Inflammatory macrophage treated with lipopolysaccharide for 4 hours (primary cell): ENCODE measurements around the gene PRPF38A.

Experiments used
- DNase-seq: peaks from one replicate; pipeline ENCODE4 v3.0.0-alpha.2; 2020

Gene PRPF38A

GRCh38 chr1:52402860-52403240 is 1.6 kb upstream of the PRPF38A start:
- DNase-seq = no peak

DNA sequence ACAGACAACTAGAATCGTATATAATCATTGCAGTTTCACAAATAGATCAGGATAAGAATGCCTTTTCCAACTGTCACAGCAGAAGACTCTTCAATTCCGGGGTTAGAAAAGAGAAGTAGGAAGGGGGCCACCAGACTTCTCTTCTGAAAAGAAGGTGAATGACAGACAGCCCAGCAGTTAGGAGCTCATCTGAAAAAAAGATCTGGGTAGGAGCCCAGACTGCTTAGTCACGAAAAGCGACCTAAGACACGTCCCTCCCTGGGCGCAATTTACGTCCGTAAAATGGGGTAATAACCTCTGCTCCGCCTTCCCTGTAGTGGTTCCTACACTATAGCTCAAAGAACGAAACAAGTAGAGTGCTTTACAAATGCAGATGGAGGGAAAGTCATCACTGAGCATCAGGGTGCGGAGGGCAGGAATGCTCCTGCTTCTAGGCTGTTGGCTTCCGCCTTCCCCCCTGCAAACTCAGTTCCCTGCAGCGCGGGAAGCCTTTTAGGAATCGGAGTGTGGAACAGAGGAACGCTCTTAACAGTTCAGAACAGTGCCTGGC is 761 bp upstream of the PRPF38A start:
- DNase-seq = peak; percentile 87

DNA sequence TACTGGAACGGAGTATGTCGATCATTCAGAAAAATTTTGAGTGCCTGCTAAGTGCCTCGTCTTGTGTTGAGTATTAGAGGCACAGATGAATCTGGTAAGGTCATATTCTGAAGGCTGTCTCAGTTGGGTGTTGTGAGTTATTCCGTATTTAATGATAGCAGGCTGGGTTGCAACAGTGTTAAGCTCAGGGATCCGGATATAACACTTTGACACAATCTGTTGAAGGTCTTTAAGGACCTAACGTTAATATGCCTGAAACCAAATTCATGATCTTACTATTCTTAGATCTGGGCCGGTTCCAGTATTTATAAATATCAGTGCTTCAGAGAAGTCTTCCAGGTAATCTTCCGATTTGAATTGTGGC is 555 bp downstream of the PRPF38A start:
- no peak for DNase-seq

DNA sequence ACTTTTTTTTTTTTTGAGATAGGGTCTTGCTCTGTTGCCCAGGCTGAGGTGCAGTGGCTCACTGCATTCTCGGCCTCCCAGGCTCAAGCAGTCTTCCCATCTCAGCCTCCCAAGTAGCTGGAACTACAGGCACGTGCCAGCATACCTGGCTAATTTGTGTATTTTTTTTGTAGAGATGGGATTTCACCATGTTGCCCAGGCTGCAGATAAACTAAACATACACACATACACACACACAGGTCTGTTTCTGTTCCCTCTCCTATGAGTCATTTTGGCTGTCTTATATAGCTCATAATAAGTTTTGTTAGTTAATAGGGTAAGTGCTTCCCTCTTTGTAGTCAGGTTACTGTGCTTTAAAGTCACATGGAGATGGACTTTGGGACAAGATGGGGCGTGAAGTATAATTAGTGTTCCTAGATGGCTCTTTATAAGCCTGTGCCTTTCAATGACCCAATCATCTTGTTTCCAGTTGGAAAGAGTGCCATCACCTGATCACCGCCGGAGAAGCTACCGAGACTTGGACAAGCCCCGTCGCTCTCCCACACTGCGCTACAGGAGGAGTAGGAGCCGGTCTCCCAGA is 9.1 kb downstream of the PRPF38A start:
- DNase-seq = no peak

- no peak for DNase-seq
Measured at GRCh38 chr1:52414942-52415341, 10.5 kb downstream of the PRPF38A start.

GRCh38 chr1:52416811-52417210 is 12.4 kb downstream of the PRPF38A start:
- no peak for DNase-seq

DNA sequence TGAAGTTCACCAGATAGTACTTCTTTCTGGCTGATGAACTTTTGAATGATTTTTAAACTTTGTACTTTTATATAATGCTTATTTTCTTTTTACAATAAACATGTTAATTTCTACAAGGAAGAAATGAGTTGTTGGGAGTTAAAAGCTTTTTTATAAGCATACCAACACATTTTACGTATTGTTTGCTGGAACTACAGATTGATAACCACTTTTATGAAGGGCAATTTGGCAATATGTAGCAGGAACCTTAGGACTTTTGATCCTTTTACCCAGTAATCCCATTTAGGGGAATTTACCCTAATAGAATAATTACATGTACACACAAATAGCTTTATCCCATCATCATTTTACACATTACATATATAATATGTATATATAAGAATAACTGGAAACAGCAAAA is 16.3 kb downstream of the PRPF38A start:
- DNase-seq = no peak

DNA sequence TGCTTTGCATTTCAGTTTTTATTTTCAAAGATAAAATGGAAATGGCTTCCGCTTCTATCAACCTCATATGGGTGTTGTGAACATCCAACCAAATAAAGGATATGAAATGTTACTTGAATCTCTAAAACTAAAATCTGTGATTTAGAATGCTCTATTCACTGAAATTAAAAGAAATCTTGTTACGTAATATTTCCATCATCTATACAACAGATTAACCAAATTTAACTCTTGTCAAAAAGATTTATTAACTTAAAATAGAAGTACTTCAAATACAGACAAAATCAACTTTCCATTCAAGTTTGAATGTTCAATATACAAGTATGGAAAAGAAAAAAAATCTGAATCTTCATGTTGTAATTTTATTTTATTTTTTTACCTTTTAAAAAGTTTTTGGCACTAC is 18.7 kb downstream of the PRPF38A start:
- DNase-seq = no peak

DNA sequence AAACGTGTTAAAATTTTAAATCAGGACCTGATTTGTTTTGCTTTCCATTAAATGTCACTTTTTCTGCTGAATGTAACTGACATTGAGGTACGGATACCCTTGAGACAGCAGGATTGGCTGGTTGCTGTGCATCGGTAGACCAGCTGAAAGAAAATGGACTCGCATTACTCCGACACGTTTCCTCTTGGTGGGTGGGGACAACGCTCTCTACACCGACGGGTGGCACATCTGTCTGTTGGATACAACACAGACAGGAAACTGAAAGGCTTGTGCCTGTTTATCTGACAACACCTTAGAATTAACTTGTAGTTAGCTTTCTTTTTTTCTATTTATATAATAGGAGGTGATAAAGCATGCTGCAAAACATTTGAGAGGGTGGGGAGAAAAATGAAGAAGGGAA is 19.4 kb downstream of the PRPF38A start:
- no peak for DNase-seq

DNA sequence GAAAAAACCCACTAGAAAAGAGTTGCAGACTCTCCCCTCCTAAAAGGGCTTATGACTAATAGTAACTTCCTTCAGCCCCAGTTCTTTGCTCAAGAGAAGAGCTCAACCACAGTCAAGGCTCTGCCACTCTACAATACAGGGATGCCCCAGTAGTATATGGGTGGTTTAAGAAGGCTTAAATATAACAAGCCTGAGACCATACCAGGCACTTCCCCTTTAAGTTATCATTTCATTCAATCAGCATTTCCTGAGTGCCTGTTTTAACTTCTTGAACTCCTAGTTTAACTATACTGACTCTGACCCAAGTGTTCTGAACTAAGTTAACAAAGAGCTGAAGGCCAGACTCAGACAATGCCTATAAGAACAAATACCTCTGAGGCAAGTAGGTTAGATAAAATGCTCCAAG is 19.8 kb downstream of the PRPF38A start:
- DNase-seq = peak; percentile 15

- no peak for DNase-seq
Measured at GRCh38 chr1:52424813-52425212, 20.4 kb downstream of the PRPF38A start.

DNA sequence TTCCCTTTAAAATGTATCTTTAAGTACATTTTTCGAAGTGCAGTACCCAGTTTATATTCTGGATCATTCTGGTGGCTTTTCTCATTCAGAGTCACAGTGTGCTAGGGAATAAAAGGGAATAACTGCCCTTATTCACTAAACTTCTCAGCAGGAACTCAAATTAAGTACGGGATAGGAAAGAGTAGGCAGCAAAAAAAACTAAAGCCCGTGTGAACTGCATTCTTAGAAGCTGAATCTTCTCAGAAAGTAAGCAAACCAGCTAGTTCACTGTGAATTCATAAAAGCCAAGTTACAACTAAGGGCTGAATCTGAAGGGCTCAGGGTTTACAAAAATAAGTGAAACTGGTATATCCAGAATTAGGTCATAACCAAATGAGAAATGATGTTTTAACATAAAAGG is 22.0 kb downstream of the PRPF38A start:
- no peak for DNase-seq

- DNase-seq = no peak
Measured at GRCh38 chr1:52427152-52427551, 22.8 kb downstream of the PRPF38A start.

- no peak for DNase-seq
Measured at GRCh38 chr1:52432807-52433206, 28.4 kb downstream of the PRPF38A start.

GRCh38 chr1:52435211-52435610 is 30.8 kb downstream of the PRPF38A start:
- DNase-seq = no peak

DNA sequence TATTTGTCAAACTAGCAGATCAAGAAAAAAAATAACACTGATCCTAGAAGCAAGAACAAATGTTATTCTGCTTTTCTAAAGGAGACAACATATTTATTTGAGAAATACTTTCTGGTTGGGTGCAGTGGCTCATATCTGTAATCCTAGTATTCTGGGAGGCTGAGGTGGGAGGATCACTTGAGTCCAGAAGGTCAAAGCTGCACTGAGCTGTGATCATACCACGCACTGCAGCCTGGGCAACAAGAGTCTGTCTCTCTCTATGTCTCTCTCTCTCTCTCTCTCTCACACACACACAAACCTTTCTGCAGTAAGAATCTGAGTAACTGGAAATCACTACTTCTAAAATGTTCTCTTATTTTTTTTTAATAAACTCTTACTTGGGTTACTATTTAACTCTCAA is 31.2 kb downstream of the PRPF38A start:
- no peak for DNase-seq

DNA sequence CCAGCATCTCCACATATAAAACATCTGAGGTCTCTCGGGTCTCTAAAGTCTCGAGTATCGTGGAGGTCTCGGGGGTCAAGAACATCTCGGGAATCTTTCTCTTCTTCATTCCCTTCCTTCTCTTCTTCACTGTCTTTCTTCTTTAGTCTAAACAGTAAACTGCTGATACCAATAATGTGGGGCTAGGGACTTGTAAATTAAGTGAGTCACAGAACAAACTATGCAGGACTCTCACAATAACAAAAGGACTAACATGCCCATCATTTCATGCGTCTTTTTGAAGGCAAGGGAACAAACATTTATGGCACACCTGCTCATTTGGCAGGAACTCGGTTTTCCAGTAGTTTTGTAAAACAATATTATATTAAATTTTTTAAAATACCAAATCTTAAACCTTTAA is 32.4 kb downstream of the PRPF38A start:
- DNase-seq = no peak

GRCh38 chr1:52439976-52440375 is 35.6 kb downstream of the PRPF38A start:
- peak; percentile 8 for DNase-seq

DNA sequence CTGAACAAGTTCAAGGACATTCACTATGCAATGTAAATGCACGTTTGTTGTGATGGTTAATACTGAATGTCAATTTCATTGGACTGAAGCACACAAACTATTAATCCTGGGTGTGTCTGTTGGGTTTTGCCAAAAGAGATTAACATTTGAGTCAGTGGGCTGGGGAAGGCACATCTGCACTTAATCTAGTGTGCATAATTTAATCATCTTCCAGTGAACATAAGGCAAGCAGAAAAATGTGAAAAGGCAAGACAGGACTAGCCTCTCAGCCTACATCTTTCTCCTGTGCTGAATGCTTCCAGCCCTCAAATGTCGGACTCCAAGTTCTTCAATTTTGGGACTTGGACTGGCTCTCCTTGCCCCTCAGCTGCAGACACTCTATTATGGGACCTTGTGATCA is 40.1 kb downstream of the PRPF38A start:
- DNase-seq = no peak

DNA sequence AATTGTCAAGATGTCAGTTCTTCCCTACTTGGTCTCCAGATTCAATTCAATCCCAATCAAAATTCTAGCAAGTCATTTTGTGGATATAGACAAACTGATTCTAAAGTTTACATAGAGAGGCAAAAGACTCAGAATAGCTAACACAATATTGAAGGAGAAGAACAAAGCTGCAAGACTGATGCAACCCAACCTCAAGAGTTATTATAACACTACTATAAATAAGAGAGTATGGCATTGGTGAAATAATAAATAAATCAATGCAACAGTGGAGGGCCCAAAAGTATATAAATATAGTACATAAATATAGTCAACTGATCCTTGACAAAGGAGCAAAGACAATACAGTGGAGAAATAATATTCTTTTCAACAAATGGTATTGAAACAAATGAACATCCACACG is 49.7 kb downstream of the PRPF38A start:
- no peak for DNase-seq

- DNase-seq = no peak
Measured at GRCh38 chr1:52454779-52455178, 50.4 kb downstream of the PRPF38A start.

GRCh38 chr1:52455686-52456085 is 51.3 kb downstream of the PRPF38A start:
- DNase-seq = no peak

DNA sequence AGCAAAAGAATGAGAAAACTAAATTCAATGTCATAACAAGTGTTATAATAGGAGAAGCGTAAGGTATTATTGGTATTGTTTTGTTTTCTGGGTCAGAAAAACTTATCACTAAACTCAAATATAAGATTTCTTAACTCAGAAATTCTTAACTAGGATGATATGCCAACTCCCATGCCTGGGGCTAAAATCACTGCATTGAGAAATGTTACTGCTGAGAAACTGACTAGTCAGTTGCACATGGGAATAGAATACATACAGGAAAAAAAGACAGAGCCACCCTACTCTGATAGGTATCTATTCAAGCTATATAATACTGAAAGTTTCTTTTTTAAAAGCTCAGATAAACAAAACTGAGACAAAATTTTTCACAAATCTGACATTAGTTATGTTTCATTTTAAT is 56.3 kb downstream of the PRPF38A start:
- no peak for DNase-seq

DNA sequence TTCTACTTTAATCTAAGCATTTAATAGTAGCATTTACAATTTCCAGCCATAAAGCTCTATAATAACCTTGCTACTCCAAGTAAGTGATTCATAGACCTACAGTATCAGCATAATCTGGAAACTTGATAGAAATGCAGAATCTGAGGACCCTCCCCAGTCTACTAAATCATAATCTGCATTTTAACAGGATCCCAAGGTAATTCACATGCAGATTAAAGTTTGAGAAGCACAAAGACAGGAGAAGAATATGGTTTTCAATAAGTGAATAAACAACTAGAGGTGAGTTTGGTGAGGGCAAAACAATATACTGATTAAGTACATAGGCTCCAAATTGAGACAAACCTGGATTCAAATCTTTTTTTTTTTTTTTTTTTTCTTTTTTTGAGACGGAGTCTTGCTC is 57.4 kb downstream of the PRPF38A start:
- DNase-seq = no peak

- DNase-seq = no peak
Measured at GRCh38 chr1:52463891-52464290, 59.5 kb downstream of the PRPF38A start.

GRCh38 chr1:52469108-52469507 is 64.7 kb downstream of the PRPF38A start:
- no peak for DNase-seq
